ENCODE measurements around the gene KRT222.

- TF ChIP-seq CTCF (IDR thresholded peaks at IDR 0.05) (no peak), POLR2A (IDR thresholded peaks at IDR 0.05) (no peak)
These were observed 7.7 kb upstream of the KRT222 start for GRCh38 chr17:40672654-40673053.
